Measurements from ENCODE around the gene ZNF121. TPM values are rescaled to one million over a fixed set of nuclear protein-coding genes. Genes with fewer than 3 reads are reported as not detected.

ZNF121 gene
- total RNA-seq, 1 donor from 2014 or later, result 63.9 TPM

Other genes starting within 250 kb of the ZNF121 start
- gene ZNF177, start 221.5 kb downstream of the ZNF121 start, total RNA-seq, result 0.09 TPM in 1 of 2 replicates, not detected in the other
- 24.9 and 25.3 TPM in 2 replicates for gene ZNF266, start 148.9 kb downstream of the ZNF121 start, total RNA-seq
- not detected in 2 replicates for gene ZNF560, start 85.9 kb downstream of the ZNF121 start, total RNA-seq
- 9.7 and 10.9 TPM in 2 replicates for gene ZNF426, start 45.9 kb downstream of the ZNF121 start, total RNA-seq
- gene ZNF561, start 36.7 kb upstream of the ZNF121 start, total RNA-seq, result 35.3 and 37.2 TPM in 2 replicates
- gene ZNF562, start 90.6 kb upstream of the ZNF121 start, total RNA-seq, result 15.9 and 16.9 TPM in 2 replicates
- gene ZNF846, start 184.2 kb upstream of the ZNF121 start, total RNA-seq, result 2.2 and 3.4 TPM in 2 replicates
- gene FBXL12, start 234.6 kb upstream of the ZNF121 start, total RNA-seq, result 19.4 and 23.3 TPM in 2 replicates
- gene UBL5, start 243.4 kb upstream of the ZNF121 start, total RNA-seq, result 355 and 359 TPM in 2 replicates